GM08714 (cell line): ENCODE measurements around the gene MT1HL1.

ENCODE experiments used
- H3K4me3 ChIP-seq: fragments of 200-500 bp; sonication (Bioruptor generic); 2 replicates; pipeline ENCODE4 v1.5.1; 2014; ENCODE audit warnings: mild to moderate bottlenecking, low read length, inconsistent platforms
- ZNF274 ChIP-seq: IDR thresholded peaks from 2 replicates; pipeline ENCODE4 v1.6.1; 2012; ENCODE audit warnings: mild to moderate bottlenecking, low read depth, low read length

The MT1HL1 gene

GRCh38 chr1:237033061-237033460 is 28.8 kb upstream of the MT1HL1 start:
- no peak overlapping the region for H3K4me3 ChIP-seq
- no peak for TF ChIP-seq ZNF274

GRCh38 chr1:237032029-237032428 is 27.8 kb upstream of the MT1HL1 start:
- no peak overlapping the region for H3K4me3 ChIP-seq

GRCh38 chr1:237031480-237031879 is 27.2 kb upstream of the MT1HL1 start:
- TF ChIP-seq ZNF274 = no peak
- no peak overlapping the region for H3K4me3 ChIP-seq

More at GRCh38 chr1:237032029-237032428, 27.8 kb upstream of the MT1HL1 start:
- TF ChIP-seq ZNF274 = no peak

GRCh38 chr1:237029850-237030535 is 25.8 kb upstream of the MT1HL1 start:
- H3K4me3 ChIP-seq = no peak overlapping the region
- TF ChIP-seq ZNF274 = no peak

GRCh38 chr1:237029240-237029639 is 25.0 kb upstream of the MT1HL1 start:
- H3K4me3 ChIP-seq = no peak overlapping the region
- no peak for TF ChIP-seq ZNF274

GRCh38 chr1:237025358-237026074 is 21.3 kb upstream of the MT1HL1 start:
- no peak for TF ChIP-seq ZNF274
- no peak overlapping the region for H3K4me3 ChIP-seq

GRCh38 chr1:237018896-237019295 is 14.7 kb upstream of the MT1HL1 start:
- no peak for TF ChIP-seq ZNF274
- no peak overlapping the region for H3K4me3 ChIP-seq

GRCh38 chr1:237016626-237017025 is 12.4 kb upstream of the MT1HL1 start:
- no peak for TF ChIP-seq ZNF274
- H3K4me3 ChIP-seq = no peak overlapping the region

- TF ChIP-seq ZNF274 = no peak
- H3K4me3 ChIP-seq = no peak overlapping the region
Measured at GRCh38 chr1:237013608-237014007, 9.4 kb upstream of the MT1HL1 start.

GRCh38 chr1:237012788-237013383 is 8.6 kb upstream of the MT1HL1 start:
- no peak overlapping the region for H3K4me3 ChIP-seq
- no peak for TF ChIP-seq ZNF274

- no peak overlapping the region for H3K4me3 ChIP-seq
- TF ChIP-seq ZNF274 = no peak
Measured at GRCh38 chr1:237012361-237012760, 8.1 kb upstream of the MT1HL1 start.

GRCh38 chr1:237011432-237011831 is 7.2 kb upstream of the MT1HL1 start:
- TF ChIP-seq ZNF274 = no peak
- H3K4me3 ChIP-seq = no peak overlapping the region

GRCh38 chr1:237009611-237010010 is 5.4 kb upstream of the MT1HL1 start:
- no peak for TF ChIP-seq ZNF274
- no peak overlapping the region for H3K4me3 ChIP-seq

GRCh38 chr1:237007147-237007881 is 3.1 kb upstream of the MT1HL1 start:
- no peak for TF ChIP-seq ZNF274

More at GRCh38 chr1:237007147-237007881, 3.1 kb upstream of the MT1HL1 start:
- H3K4me3 ChIP-seq = no peak overlapping the region
